Jurkat, Clone E6-1 (cell line): ENCODE measurements around the gene DTYMK.
A peak's percentile ranks its signal among the peaks of the same experiment; 100 is the strongest.

Experiments
- DNase-seq: peaks from one replicate; pipeline ENCODE4 v3.0.0-alpha.2; 2011; ENCODE audit warnings: low read depth, low spot score
- H3K4me3 ChIP-seq: 2 replicates; pipeline ENCODE4 v1.5.1; 2011; ENCODE audit warnings: mild to moderate bottlenecking, low read length, control low read depth, moderate library complexity

DTYMK gene

DNA sequence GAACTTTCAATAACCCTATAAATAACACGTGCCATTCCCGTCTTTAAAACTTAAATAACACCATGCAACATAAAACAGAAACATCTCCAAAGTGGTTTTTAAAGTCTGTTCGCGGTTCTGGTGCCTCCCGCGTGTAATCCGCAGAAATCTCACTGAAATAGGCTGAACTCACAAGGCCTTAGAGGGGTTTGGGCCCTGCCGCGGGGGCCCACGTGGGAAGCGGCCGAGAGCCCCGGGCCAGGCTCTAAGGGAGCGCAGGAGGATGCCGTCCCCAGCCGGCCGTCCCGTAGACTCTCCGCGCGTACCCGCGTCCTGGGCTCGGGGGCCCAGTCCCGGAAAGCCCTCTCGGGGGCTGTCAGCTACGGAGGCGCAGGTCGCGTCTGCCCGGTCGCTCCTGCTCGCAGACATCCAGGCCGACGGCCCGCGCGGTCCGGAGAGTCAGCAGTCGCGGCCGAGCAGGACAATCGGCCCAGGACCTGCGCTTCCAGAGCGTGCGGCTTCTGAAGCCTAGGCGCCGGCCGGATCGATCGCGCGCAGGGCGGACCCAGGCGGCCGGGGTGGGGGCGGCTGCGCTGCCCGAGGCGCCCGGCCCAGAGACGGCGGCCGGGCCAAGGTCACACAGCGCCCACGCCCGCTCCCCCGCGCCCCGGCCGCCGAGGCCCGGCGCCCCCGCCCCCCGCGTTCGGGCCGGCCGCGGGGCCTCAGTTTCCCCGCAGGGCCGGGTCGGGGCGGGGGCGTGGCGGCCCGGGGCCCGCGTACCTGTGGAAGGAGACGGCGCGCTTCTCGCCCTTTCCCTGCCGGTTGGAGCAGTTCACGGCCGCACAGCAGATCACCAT lies 50.2 kb downstream of the DTYMK start:
- no peak for DNase-seq
- peak overlapping the region; percentile 82 for H3K4me3 ChIP-seq

DNA sequence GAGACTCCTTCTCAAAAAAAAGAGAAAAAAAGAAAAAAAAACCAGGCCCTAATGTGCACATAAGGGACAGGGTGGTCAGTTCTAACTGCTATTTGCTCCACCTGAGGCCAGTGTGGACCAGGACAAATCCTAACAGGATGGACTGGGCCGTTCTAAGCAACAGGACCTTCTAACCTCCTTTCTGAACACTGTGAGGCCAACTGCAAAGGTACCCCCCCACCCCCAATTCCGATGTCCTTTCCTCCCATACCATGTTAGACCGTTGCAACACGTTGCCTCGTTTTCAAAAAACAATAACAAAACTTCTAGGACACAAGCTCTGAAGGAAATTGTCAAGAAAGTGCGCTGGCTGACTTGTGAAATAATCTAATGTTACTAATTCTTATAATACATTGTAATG lies 50.9 kb downstream of the DTYMK start:
- no peak for DNase-seq
- peak overlapping the region; percentile 82 for H3K4me3 ChIP-seq

DNA sequence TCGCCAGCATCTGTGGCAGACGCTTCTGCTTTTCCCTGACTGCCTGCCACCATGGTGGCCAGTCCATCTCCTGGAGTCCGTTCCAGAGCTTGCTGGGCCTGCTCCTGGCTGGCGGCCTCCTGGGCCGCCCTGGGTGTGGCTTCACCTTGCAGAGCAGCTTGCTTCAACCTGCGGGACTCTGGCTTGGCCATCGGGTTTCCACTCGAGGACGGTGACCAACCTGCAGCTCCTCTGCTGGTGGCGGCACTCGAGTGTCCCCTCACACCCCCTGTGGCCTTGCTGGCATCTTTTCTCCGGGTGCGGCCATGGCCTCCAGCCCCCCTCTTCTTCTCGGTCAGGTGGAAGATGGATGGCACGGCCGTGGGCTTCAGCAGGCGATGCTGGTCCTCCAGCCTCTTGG lies 53.1 kb downstream of the DTYMK start:
- DNase-seq = no peak
- H3K4me3 ChIP-seq = no peak overlapping the region

DNA sequence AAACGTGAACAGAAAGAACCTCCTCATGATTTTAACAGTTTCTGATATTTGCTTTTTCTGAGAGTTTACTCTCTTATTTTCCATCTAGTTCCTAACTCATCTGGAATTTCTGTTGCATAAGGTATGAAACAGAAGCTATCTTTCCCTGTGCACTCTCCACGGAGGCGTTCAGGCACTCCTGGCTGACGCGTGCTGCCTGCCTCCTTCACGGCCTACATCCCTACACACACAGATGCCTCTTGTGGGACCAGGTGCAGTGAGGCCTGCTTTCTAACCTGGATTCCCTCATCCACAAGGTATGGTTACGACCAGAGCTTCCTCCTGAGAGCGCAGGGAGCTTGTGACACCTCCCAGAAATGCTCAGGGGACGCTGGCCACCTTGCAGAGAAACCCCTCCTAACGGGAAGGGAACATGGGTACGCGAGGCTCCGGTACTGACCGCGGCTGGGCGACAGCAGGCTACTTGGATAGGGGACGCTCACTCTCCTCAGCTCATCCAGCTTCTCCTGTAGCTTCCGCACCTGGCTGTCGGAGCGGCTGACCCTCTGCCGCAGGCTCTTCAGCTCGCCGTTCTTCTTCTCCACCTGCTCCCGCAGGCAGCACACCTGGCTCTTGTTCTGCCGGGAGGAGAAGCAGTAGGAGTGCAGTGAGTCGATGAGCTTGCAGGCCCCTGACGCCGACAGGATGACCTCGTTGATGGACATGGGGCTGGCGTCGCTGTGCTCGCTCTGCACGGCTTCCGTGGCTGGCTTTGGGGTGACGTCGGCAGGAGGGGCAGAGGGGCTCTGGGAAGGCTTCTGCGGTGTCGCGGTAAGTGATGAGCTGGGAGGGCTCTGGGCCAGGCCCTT lies 53.9 kb downstream of the DTYMK start:
- no peak for DNase-seq
- no peak overlapping the region for H3K4me3 ChIP-seq

DNA sequence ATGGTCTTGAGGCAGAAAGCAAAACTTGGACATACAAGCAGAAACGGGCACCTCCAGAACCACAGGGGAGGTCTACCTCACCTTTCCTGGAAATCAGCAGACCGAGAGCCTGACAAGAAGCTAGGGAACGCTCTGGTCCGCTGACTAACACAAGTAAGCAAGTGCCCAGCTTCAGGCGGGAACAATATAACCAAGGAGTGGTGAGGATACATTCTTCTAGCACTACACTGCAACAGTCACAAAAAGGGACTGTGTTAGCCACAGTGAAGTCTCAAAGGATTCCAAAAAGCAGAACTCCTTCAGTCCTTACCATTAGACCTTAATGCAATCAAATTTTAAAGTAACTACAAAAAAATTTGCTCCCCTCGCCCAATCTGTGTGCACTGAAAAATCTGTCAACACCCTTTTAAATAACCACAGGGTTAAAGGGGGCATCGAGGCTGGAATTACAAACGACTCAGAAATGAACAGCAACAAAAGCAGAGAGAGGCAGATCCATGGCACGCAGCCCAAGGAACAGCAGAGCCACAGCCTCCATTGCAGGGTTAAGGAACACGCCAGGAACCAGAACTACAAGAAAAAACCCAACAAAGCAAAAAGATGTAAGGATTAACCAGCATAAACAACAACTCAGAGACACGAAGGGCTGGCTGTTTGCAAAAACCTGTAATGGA lies 56.7 kb downstream of the DTYMK start:
- no peak for DNase-seq
- no peak overlapping the region for H3K4me3 ChIP-seq

DNA sequence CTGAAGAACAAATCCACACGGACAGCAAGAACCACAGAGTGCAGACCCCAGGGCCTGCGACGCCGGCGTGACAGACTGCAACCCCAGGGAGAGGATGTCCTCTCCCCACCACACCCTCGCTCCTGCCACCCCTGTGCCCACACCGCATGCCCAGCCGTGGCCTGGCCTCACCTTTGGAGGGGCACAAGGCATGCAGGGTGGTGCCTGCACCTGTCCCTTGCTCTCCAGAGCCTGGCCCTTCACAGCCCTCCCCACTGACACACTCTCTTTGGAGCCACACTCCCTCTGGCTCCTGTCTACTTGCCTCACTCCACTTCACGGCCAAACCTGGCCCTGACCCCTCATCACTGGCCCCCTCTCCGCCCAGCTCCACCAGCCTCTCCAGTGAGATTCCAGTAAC lies 58.9 kb downstream of the DTYMK start:
- no peak for DNase-seq
- H3K4me3 ChIP-seq = no peak overlapping the region
